PC-9 (cell line): ENCODE data around the gene CSPG5. TPM values are rescaled to one million over a fixed set of nuclear protein-coding genes. Genes with fewer than 3 reads are reported as not detected.

Source experiments
- BruUV-seq: library from RNA; stranded (reverse); fragments of 400-500 nt; replicated peaks from 2 replicates; lab custom pipeline; 2021; lab: Mats Ljungman, UMichigan
- CTCF ChIA-PET: fragments of 300-600 bp; sonication (Branson Sonifier 250); formaldehyde crosslinking; loops from one replicate; lab custom pipeline; 2022; ENCODE audit warnings: antibody characterized with exemption; lab: Charles Lee
- POLR2A ChIA-PET: fragments of 300-600 bp; sonication (Branson Sonifier 250); formaldehyde crosslinking; loops from one replicate; lab custom pipeline; 2022; ENCODE audit warnings: antibody characterized with exemption; ENCODE audit not compliant: unreplicated experiment; lab: Charles Lee
- DNase-seq, 2 experiments: peaks; one replicate each; pipeline versions ENCODE4 v3.0.0 to v3.0.0-alpha.2; 2015 to 2022; ENCODE audit warnings: mixed read lengths in 1 of 2
- H2AFZ ChIP-seq: fragments of 200-600 bp; sonication (generic); 2 replicates; pipeline ENCODE4 v1.8.1; 2017; ENCODE audit warnings: antibody characterized with exemption
- H3F3A ChIP-seq: fragments of 200-600 bp; sonication (generic); 2 replicates; pipeline ENCODE4 v1.8.1; 2017; ENCODE audit warnings: antibody characterized with exemption, mild to moderate bottlenecking, low read depth; ENCODE audit not compliant: insufficient read depth
- H3K27ac ChIP-seq: fragments of 200-600 bp; sonication (generic); 2 replicates; pipeline ENCODE4 v1.6.1; 2016; ENCODE audit warnings: mixed run types
- H3K27me3 ChIP-seq: fragments of 200-600 bp; sonication (generic); 2 replicates; pipeline ENCODE4 v1.6.1; 2016; ENCODE audit warnings: low read depth, mixed run types; ENCODE audit not compliant: insufficient read depth
- H3K36me3 ChIP-seq: fragments of 200-600 bp; sonication (generic); 2 replicates; pipeline ENCODE4 v1.6.1; 2016; ENCODE audit warnings: low read depth, mixed run types
- H3K4me1 ChIP-seq: fragments of 200-600 bp; sonication (generic); replicated peaks from 2 replicates; pipeline ENCODE4 v1.6.1; 2016; ENCODE audit warnings: mixed run types; ENCODE audit not compliant: insufficient read depth
- H3K4me2 ChIP-seq: fragments of 200-600 bp; sonication (generic); 2 replicates; pipeline ENCODE4 v1.6.1; 2017; ENCODE audit warnings: mixed run types
- H3K4me3 ChIP-seq: fragments of 200-600 bp; sonication (generic); 2 replicates; pipeline ENCODE4 v1.6.1; 2016; ENCODE audit warnings: mixed run types
- H3K79me2 ChIP-seq: fragments of 200-600 bp; sonication (generic); 2 replicates; pipeline ENCODE4 v1.6.1; 2017; ENCODE audit warnings: low read depth, mixed run types
- H3K9me2 ChIP-seq: fragments of 200-600 bp; sonication (generic); 2 replicates; pipeline ENCODE4 v1.8.1; 2017; ENCODE audit warnings: mild to moderate bottlenecking; ENCODE audit not compliant: insufficient read depth
- H3K9me3 ChIP-seq: fragments of 200-600 bp; sonication (generic); 2 replicates; pipeline ENCODE4 v1.8.1; 2016; ENCODE audit warnings: low read depth; ENCODE audit not compliant: insufficient read depth
- H4K20me1 ChIP-seq: fragments of 200-600 bp; sonication (generic); 2 replicates; pipeline ENCODE4 v1.8.1; 2017; ENCODE audit not compliant: insufficient read depth
- CTCF ChIP-seq: fragments of 200-600 bp; sonication (generic); conservative IDR thresholded peaks from 2 replicates; pipeline ENCODE4 v1.6.1; 2017; ENCODE audit warnings: mixed run types, antibody characterized with exemption, mild to moderate bottlenecking, moderate library complexity
- EZH2 ChIP-seq: fragments of 200-600 bp; sonication (generic); IDR thresholded peaks from 2 replicates; pipeline ENCODE4 v1.8.0; 2017; ENCODE audit warnings: antibody characterized with exemption, low read depth
- intact Hi-C: fragments of 100-400 bp; cut with micrococcal nuclease; formaldehyde crosslinking; loops from one replicate; pipeline ENCODE4 v1.10.0; 2022; ENCODE audit not compliant: unreplicated experiment
- total RNA-seq: library from RNA; stranded (reverse); gene quantifications from 2 replicates; pipeline ENCODE4 v1.2.3, GENCODE V29; 2021

CSPG5 gene
- total RNA-seq, 1 experiment from 2014 or later, result 1.8 TPM

DNA sequence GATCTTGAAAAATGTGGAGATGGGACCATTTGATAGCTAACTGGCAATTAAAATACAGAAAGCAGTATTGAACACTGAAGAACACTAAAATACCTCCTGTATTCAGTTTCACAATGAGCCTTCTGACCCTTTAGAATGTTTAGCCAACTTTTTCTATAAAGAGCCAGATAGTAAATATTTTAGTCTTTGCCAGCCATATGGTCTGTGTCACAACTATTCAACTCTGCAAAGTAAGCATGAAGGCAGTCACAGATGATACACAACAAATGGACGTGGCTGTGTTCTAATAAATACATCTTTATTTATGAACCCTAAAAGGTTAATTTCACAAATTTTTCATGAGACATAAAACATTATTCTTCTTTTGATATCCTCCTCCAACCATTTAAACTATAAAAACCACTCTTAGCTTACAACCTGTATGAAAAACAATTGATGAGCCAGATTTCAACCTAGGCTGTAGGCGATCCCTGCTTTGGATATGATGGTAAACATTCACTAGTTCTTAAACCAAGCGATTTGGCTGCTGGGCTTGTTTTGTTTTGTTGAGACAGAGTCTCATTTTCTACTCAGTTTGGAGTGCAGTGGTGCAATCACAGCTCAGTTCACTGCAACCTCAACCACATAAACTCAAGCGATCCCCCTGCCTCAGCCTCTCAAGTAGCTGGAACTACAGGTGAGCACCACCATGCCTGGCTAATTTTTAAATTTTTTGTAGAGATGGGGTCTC is 13.6 kb upstream of the CSPG5 start:
- Histone ChIP-seq H3F3A (peaks cover 7% of the 10 kb centered on the region; the same call in 1 of the 2 replicates), H3K27me3 (no peaks in the 10 kb centered on the region), H3K9me3 (no peaks in the 10 kb centered on the region), H3K4me2 (no peak overlapping the region), H3K79me2 (no peaks in the 10 kb centered on the region), H3K9me2 (no peaks in the 10 kb centered on the region), H2AFZ (no peak overlapping the region), H3K4me3 (no peak overlapping the region), H3K4me1 (no peaks in the 10 kb centered on the region), H3K27ac (no peak overlapping the region), H4K20me1 (no peaks in the 10 kb centered on the region; the same call in 1 of the 2 replicates), H3K36me3 (no peaks in the 10 kb centered on the region; the same call in 1 of the 2 replicates)
- BruUV-seq, result no TSS peak
- no peak for DNase-seq
- CTCF ChIA-PET, result no interaction called here
- TF ChIP-seq EZH2, result no peak
- no peak for TF ChIP-seq CTCF
- POLR2A ChIA-PET, result no interaction called here
- intact Hi-C loops, result no loop called here

- Histone ChIP-seq H3K36me3 (no peaks in the 10 kb centered on the region; the same call in 1 of the 2 replicates), H3K4me1 (no peaks in the 10 kb centered on the region), H3K4me2 (no peak overlapping the region), H2AFZ (no peak overlapping the region), H3K4me3 (no peak overlapping the region), H3K27ac (no peak overlapping the region), H3K9me3 (no peaks in the 10 kb centered on the region), H3K27me3 (no peaks in the 10 kb centered on the region), H3K79me2 (no peaks in the 10 kb centered on the region), H3F3A (no peaks in the 10 kb centered on the region; the same call in 1 of the 2 replicates), H3K9me2 (no peaks in the 10 kb centered on the region), H4K20me1 (no peaks in the 10 kb centered on the region; the same call in none of the 2 replicates)
- DNase-seq, result no peak
- CTCF ChIA-PET, result no interaction called here
- BruUV-seq, result no TSS peak
- TF ChIP-seq CTCF (no peak), EZH2 (no peak)
- intact Hi-C loops, result no loop called here
- POLR2A ChIA-PET, result no interaction called here
Measured at GRCh38 chr3:47590216-47590615, 11.6 kb upstream of the CSPG5 start.

GRCh38 chr3:47588587-47588986 is 9.9 kb upstream of the CSPG5 start:
- intact Hi-C loops, result no loop called here
- ChIA-PET POLR2A (no interaction called here), CTCF (interaction anchor here (0.8 kb wide), 1 partner anchor 11 kb away, joined by 4 read pairs; no protein-coding TSS in a partner anchor)

More at GRCh38 chr3:47588587-47588986, 9.9 kb upstream of the CSPG5 start:
- H3K27ac ChIP-seq, result no peak overlapping the region
- no peak overlapping the region for H3K4me2 ChIP-seq
- no peaks in the 10 kb centered on the region for H3K9me3 ChIP-seq
- H3K4me3 ChIP-seq, result no peak overlapping the region
- no TSS peak for BruUV-seq
- H3F3A ChIP-seq, result no peaks in the 10 kb centered on the region; the same call in 1 of the 2 replicates
- H3K9me2 ChIP-seq, result no peaks in the 10 kb centered on the region
- H3K36me3 ChIP-seq, result no peaks in the 10 kb centered on the region; the same call in 1 of the 2 replicates
- H4K20me1 ChIP-seq, result no peaks in the 10 kb centered on the region; the same call in none of the 2 replicates
- H2AFZ ChIP-seq, result no peak overlapping the region
- H3K4me1 ChIP-seq, result no peaks in the 10 kb centered on the region
- no peaks in the 10 kb centered on the region for H3K79me2 ChIP-seq
- no peaks in the 10 kb centered on the region for H3K27me3 ChIP-seq
- TF ChIP-seq CTCF (no peak), EZH2 (no peak)
- no peak for DNase-seq
